Suprapubic skin (tissue), 4 donors: ENCODE data around the gene NKAIN4. TPM values are rescaled to one million over a fixed set of nuclear protein-coding genes. Genes with fewer than 3 reads are reported as not detected.

Experiments used
- DNase-seq, 2 donors: peaks; one replicate each; pipeline ENCODE4 v3.0.0-alpha.2; 2019; ENCODE audit warnings: low spot score in 2 of 2
- H3K27ac ChIP-seq: fragments of 200-600 bp; sonication (generic); one replicate; pipeline ENCODE4 v1.5.1; 2019
- H3K27me3 ChIP-seq: fragments of 200-600 bp; sonication (generic); one replicate; pipeline ENCODE4 v1.5.1; 2019
- H3K36me3 ChIP-seq: fragments of 200-600 bp; sonication (generic); one replicate; pipeline ENCODE4 v1.5.1; 2019
- H3K4me1 ChIP-seq: fragments of 200-600 bp; sonication (generic); one replicate; pipeline ENCODE4 v1.5.1; 2019
- H3K4me3 ChIP-seq: fragments of 200-600 bp; sonication (generic); one replicate; pipeline ENCODE4 v1.5.1; 2019; ENCODE audit warnings: mild to moderate bottlenecking
- H3K9me3 ChIP-seq: fragments of 200-600 bp; sonication (generic); one replicate; pipeline ENCODE4 v1.5.1; 2019
- EP300 ChIP-seq: sonication (generic); formaldehyde crosslinking; IDR thresholded peaks from one replicate; pipeline ENCODE4 v1.6.1; 2017; ENCODE audit warnings: antibody characterized with exemption
- POLR2A ChIP-seq, 2 donors: fragments of 450-650 bp; IDR thresholded peaks; one replicate each; pipeline ENCODE4 v1.6.1; 2017; ENCODE audit warnings: antibody characterized with exemption in 2 of 2, mild to moderate bottlenecking in 2 of 2, moderate library complexity in 2 of 2
- POLR2AphosphoS5 ChIP-seq, 3 donors: sonication (generic); formaldehyde crosslinking; IDR thresholded peaks; one replicate each; pipeline ENCODE4 v1.6.1; 2017; ENCODE audit warnings: antibody characterized with exemption in 3 of 3
- WGBS: methylation state at CpG from one replicate; pipeline ENCODE4 v1.1.5; 2018; 5-methylcytosine and 5-hydroxymethylcytosine counted together
- total RNA-seq, 4 donors: library from RNA; depleted of rRNA; stranded (reverse); fragments of >200 nt; gene quantifications; one replicate each; pipeline ENCODE4 v1.1.0, GENCODE V29; 2016
- TF ChIP-seq, protein P1 (sequence below), 2 donors: fragments of 200-600 bp in 1 of 2; fragments of 450-650 bp in 1 of 2; sonication (generic) in 1 of 2; IDR thresholded peaks; one replicate each; pipeline ENCODE4 v1.5.1; 2016 to 2019; ENCODE audit warnings: antibody characterized with exemption in 2 of 2, mild to moderate bottlenecking in 1 of 2, moderate library complexity in 1 of 2

Gene NKAIN4
- total RNA-seq, 4 donors from 2014 or later, result 0.42 TPM; not detected in 3

DNA sequence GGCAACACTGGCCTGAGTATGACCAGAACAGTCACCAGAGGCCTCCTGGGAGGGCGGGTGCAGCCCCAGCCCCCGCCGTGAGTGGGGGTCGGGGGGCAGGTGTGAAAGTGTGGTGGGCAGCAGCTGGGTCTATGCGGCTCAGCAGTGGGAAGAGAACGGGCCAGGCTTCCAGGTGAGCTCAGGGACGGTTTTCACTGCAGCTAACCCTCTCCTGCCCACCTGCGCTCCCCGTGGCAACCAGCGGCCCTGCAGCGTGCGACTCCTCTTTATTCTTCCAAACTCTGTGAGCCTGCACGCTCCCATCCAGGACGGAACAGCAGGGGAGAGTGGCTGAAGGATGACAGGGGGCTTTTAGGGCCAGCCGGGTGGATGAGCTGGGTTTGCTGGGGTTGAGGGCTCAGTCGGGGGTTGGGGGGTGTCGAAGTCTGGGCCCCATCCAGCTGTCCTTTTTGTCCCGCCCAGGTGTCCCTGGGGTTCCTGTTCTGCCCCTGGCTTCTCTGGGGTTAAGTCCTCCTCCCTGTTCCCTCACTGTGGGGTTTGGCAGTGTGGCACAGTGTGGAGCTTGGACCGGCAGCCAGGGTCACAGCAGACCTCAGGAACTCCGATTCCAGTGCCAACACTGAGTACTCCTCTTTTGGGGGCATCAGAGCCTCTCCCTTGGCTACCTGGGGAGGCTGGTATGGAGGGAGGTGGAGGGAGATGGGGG is 19.4 kb downstream of the NKAIN4 start:
- H3K9me3 ChIP-seq, result no peaks in the 10 kb centered on the region
- H3K4me1 ChIP-seq, result peaks cover 10% of the 10 kb centered on the region
- peaks cover 28% of the 10 kb centered on the region for H3K27me3 ChIP-seq
- no peak for TF ChIP-seq POLR2AphosphoS5 (IDR thresholded peaks at IDR 0.05)
- TF ChIP-seq EP300, result no peak
- TF ChIP-seq POLR2A (IDR thresholded peaks at IDR 0.05), result no peak
- TF ChIP-seq, protein P1, sequence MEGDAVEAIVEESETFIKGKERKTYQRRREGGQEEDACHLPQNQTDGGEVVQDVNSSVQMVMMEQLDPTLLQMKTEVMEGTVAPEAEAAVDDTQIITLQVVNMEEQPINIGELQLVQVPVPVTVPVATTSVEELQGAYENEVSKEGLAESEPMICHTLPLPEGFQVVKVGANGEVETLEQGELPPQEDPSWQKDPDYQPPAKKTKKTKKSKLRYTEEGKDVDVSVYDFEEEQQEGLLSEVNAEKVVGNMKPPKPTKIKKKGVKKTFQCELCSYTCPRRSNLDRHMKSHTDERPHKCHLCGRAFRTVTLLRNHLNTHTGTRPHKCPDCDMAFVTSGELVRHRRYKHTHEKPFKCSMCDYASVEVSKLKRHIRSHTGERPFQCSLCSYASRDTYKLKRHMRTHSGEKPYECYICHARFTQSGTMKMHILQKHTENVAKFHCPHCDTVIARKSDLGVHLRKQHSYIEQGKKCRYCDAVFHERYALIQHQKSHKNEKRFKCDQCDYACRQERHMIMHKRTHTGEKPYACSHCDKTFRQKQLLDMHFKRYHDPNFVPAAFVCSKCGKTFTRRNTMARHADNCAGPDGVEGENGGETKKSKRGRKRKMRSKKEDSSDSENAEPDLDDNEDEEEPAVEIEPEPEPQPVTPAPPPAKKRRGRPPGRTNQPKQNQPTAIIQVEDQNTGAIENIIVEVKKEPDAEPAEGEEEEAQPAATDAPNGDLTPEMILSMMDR (IDR thresholded peaks at IDR 0.05), result peak; percentile 8 to 68
- no peak for DNase-seq
- H3K36me3 ChIP-seq, result no peaks in the 10 kb centered on the region
- no peak overlapping the region for H3K27ac ChIP-seq
- WGBS, result 21% methylated on average over 15 of the region's 20 CpGs
- no peak overlapping the region for H3K4me3 ChIP-seq

DNA sequence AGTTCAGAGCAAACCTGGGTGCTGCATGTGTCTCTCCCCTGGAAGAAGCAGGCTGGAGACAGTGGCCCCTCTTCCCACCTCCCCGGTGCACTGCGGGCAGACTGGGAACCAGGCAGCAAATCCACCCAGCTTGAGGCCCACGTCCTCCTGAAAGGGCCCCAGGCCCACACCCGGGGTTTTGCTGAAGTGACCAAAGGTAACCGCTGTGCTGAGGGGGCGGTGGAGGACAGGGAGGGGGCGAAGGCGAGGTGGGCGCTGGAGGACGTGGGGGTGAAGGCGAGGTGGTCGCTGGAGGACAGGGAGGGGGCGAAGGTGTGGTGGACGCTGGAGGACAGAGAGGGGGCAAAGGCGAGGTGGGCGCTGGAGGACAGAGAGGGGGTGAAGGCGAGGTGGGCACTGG is 20.3 kb downstream of the NKAIN4 start:
- DNase-seq, result no peak
- H3K27me3 ChIP-seq, result peaks cover 35% of the 10 kb centered on the region
- 85% methylated on average over 13 of the region's 17 CpGs for WGBS
- H3K27ac ChIP-seq, result no peak overlapping the region
- H3K4me3 ChIP-seq, result no peak overlapping the region
- TF ChIP-seq EP300 (no peak), POLR2AphosphoS5 (IDR thresholded peaks at IDR 0.05) (no peak), POLR2A (IDR thresholded peaks at IDR 0.05) (no peak)
- TF ChIP-seq, protein P1 (IDR thresholded peaks at IDR 0.05), result no peak
- H3K36me3 ChIP-seq, result no peaks in the 10 kb centered on the region
- H3K4me1 ChIP-seq, result peaks cover 10% of the 10 kb centered on the region
- H3K9me3 ChIP-seq, result no peaks in the 10 kb centered on the region

DNA sequence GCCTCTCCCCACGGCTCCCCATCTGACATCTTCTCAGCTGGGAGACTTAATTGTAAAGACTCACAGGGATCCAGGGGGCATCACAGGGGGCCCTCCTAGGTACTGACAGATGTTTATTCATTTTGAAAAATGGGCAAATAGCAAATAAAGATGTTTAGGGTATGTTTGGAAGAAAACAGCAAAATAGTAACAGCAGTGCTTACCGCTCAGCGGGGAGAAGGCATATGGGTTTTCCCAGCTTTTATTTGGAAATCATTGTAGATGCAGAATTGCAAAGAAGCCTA is 21.3 kb downstream of the NKAIN4 start:
- Histone ChIP-seq H3K27ac (no peak overlapping the region), H3K9me3 (no peaks in the 10 kb centered on the region), H3K4me1 (peaks cover 2% of the 10 kb centered on the region), H3K27me3 (peaks cover 38% of the 10 kb centered on the region), H3K4me3 (no peak overlapping the region), H3K36me3 (no peaks in the 10 kb centered on the region)
- 89% methylated on average over 2 of the region's 3 CpGs for WGBS
- TF ChIP-seq, protein P1 (IDR thresholded peaks at IDR 0.05), result no peak
- TF ChIP-seq EP300 (no peak), POLR2A (IDR thresholded peaks at IDR 0.05) (no peak), POLR2AphosphoS5 (IDR thresholded peaks at IDR 0.05) (no peak)
- DNase-seq, result no peak

DNA sequence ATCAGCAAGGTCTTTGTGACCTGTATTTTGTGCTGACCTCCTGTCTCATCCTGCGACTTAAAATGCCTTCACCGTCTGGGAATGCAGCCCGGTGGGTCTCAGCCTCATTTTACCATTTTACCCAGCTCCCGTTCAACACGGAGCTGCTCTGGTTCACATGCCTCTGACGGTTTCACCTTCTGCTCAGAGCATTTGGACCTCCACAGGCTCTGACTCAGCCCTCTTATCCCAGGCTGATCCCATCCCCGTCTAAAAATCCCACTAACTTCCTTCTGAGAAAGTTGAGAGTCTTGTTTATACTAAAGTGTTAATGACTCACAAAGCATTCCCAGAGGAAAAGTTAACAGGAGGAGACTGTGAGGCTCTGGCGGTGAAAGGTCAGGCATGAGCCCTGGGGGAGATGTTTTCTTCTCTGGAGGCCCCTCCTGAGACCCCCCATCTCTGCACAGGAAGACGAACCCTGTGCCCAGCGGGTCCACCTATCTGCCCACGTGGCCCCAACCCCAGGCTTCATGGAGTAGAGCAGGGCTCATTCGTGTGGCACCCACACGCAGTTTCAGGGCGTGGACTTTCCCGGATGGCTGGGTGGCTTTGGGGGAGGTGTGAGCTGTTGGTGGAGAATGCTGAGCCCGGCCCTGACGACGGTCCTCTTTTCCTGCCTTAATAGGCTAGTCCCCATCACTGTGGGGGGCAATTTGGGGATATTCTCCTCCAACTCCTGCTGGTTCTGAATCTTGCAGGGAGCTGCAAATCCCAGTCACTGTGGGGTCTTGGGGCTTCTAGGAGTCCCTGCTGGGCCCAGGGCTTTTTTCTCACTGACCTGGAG is 21.8 kb downstream of the NKAIN4 start:
- Histone ChIP-seq H3K36me3 (no peaks in the 10 kb centered on the region), H3K9me3 (no peaks in the 10 kb centered on the region), H3K4me3 (no peak overlapping the region), H3K27me3 (peaks cover 38% of the 10 kb centered on the region), H3K4me1 (no peaks in the 10 kb centered on the region), H3K27ac (no peak overlapping the region)
- WGBS, result 64% methylated on average over 12 of the region's 18 CpGs
- TF ChIP-seq, protein P1 (IDR thresholded peaks at IDR 0.05), result no peak
- TF ChIP-seq EP300 (no peak), POLR2AphosphoS5 (IDR thresholded peaks at IDR 0.05) (no peak), POLR2A (IDR thresholded peaks at IDR 0.05) (no peak)
- DNase-seq, result no peak

DNA sequence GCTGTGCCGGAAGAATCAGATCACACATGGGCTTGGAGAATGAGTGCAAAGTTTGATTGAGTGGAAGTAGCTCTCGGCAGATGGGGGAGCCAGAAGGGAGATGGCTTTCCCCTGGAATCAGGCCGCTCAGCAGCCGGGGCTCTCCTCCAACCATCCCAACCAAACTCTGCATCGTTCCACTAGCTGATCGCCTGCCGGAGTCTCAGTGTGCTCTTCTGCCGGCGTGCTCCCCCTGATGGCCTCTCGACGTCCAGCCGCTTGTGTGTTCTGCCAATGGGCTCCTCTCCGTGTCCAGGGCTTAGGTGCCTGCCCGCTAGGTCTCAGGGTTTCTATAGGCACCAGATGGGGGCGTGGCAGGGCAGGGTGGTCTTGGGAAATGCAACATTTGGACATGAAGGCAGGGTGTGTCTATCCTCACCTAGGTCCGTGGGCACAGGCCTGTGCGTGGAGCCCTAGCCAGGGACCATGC is 23.4 kb downstream of the NKAIN4 start:
- DNase-seq, result no peak
- Histone ChIP-seq H3K27ac (no peak overlapping the region), H3K27me3 (peaks cover 34% of the 10 kb centered on the region), H3K4me3 (no peak overlapping the region), H3K36me3 (no peaks in the 10 kb centered on the region), H3K4me1 (no peaks in the 10 kb centered on the region), H3K9me3 (no peaks in the 10 kb centered on the region)
- TF ChIP-seq, protein P1 (IDR thresholded peaks at IDR 0.05), result peak in 1 of 2 donors; percentile 31
- TF ChIP-seq EP300 (no peak), POLR2A (IDR thresholded peaks at IDR 0.05) (no peak), POLR2AphosphoS5 (IDR thresholded peaks at IDR 0.05) (no peak)
- 70% methylated on average over 3 of the region's 17 CpGs for WGBS
